ENCODE measurements around the gene RHOD. TPM values are rescaled to one million over a fixed set of nuclear protein-coding genes. Genes with fewer than 3 reads are reported as not detected.

RHOD gene
- total RNA-seq, 1 experiment from 2014 or later = 2.6 TPM

GRCh38 chr11:67117672-67118180 is 61.1 kb downstream of the RHOD start:
- DNase-seq (ENCODE audit: low read depth) = no peak

- DNase-seq (ENCODE audit: low read depth) = no peak
Observed at GRCh38 chr11:67118181-67118766, 61.6 kb downstream of the RHOD start.

GRCh38 chr11:67118801-67119584 is 62.3 kb downstream of the RHOD start, which contains the start of gene KDM2A:
Gene KDM2A, plus strand, starts transcription at chr11:67119263. Its CDS starts 2,054 bp downstream, at chr11:67121317.
- DNase-seq (ENCODE audit: low read depth) = peak; percentile 96

GRCh38 chr11:67119585-67120391 is 63.1 kb downstream of the RHOD start:
- DNase-seq (ENCODE audit: low read depth) = peak; percentile 45

- DNase-seq (ENCODE audit: low read depth) = peak; percentile 19
Observed at GRCh38 chr11:67120456-67120855, 63.8 kb downstream of the RHOD start.

- DNase-seq (ENCODE audit: low read depth) = peak; percentile 64
Observed at GRCh38 chr11:67120881-67121710, 64.4 kb downstream of the RHOD start.

Other genes starting within 250 kb of the RHOD start
- gene RCE1, start 213.4 kb upstream of the RHOD start, total RNA-seq (2014; rRNA removed; shearing (Covaris generic)) = 21.3 and 32.3 TPM in 2 replicates
- 8.1 and 13.2 TPM in 2 replicates for gene LRFN4, start 199.8 kb upstream of the RHOD start, total RNA-seq (2014; rRNA removed; shearing (Covaris generic))
- gene PC, start 98.5 kb upstream of the RHOD start, total RNA-seq (2014; rRNA removed; shearing (Covaris generic)) = 19.2 and 37.1 TPM in 2 replicates
- gene C11orf86, start 81.5 kb upstream of the RHOD start, total RNA-seq (2014; rRNA removed; shearing (Covaris generic)) = not detected in 2 replicates
- gene SYT12, start 33.7 kb upstream of the RHOD start, total RNA-seq (2014; rRNA removed; shearing (Covaris generic)) = 0.81 and 2.3 TPM in 2 replicates
- gene KDM2A, start 62.4 kb downstream of the RHOD start, total RNA-seq (2014; rRNA removed; shearing (Covaris generic)) = 19.0 and 36.1 TPM in 2 replicates
- gene GRK2, start 209.6 kb downstream of the RHOD start, total RNA-seq (2014; rRNA removed; shearing (Covaris generic)) = 21.8 and 39.3 TPM in 2 replicates
- gene ANKRD13D, start 232.5 kb downstream of the RHOD start, total RNA-seq (2014; rRNA removed; shearing (Covaris generic)) = 9.8 and 14.9 TPM in 2 replicates
- gene SSH3, start 246.7 kb downstream of the RHOD start, total RNA-seq (2014; rRNA removed; shearing (Covaris generic)) = 17.5 and 18.4 TPM in 2 replicates